MM.1S (cell line): Measurements from ENCODE around the gene GLCE.

Experiments used
- DNase-seq: peaks from one replicate; pipeline ENCODE4 v3.0.0-alpha.2; 2015
- H2AFZ ChIP-seq: fragments of 300-600 bp; sonication (generic); 2 replicates; pipeline ENCODE4 v1.6.0; 2016; ENCODE audit warnings: antibody characterized with exemption, low read length
- H3F3A ChIP-seq: fragments of 300-600 bp; sonication (generic); 2 replicates; pipeline ENCODE4 v1.6.1; 2016; ENCODE audit warnings: mild to moderate bottlenecking, antibody characterized with exemption, low read length, moderate library complexity, mixed read lengths; ENCODE audit not compliant: insufficient read depth
- H3K27ac ChIP-seq: fragments of 300-600 bp; sonication (generic); 2 replicates; pipeline ENCODE4 v1.5.1; 2016; ENCODE audit warnings: mild to moderate bottlenecking, low read length
- H3K27me3 ChIP-seq: fragments of 300-600 bp; sonication (generic); replicated peaks from 2 replicates; pipeline ENCODE4 v1.6.0; 2016; ENCODE audit warnings: low read length; ENCODE audit not compliant: insufficient read depth
- H3K36me3 ChIP-seq: fragments of 300-600 bp; sonication (generic); replicated peaks from 2 replicates; pipeline ENCODE4 v1.6.1; 2016; ENCODE audit warnings: mild to moderate bottlenecking, low read length, mixed read lengths; ENCODE audit not compliant: insufficient read depth
- H3K4me1 ChIP-seq: fragments of 300-600 bp; sonication (generic); 2 replicates; pipeline ENCODE4 v1.6.1; 2016; ENCODE audit warnings: low read length, mixed read lengths
- H3K4me2 ChIP-seq: fragments of 300-600 bp; sonication (generic); 2 replicates; pipeline ENCODE4 v1.6.0; 2016; ENCODE audit warnings: low read depth, low read length
- H3K4me3 ChIP-seq: fragments of 300-600 bp; sonication (generic); 2 replicates; pipeline ENCODE4 v1.5.1; 2016; ENCODE audit warnings: low read length, mixed read lengths
- H3K79me2 ChIP-seq: fragments of 300-600 bp; sonication (generic); 2 replicates; pipeline ENCODE4 v1.6.1; 2016; ENCODE audit warnings: mixed run types, low read length, mixed read lengths
- H3K9ac ChIP-seq: fragments of 300-600 bp; sonication (generic); 2 replicates; pipeline ENCODE4 v1.6.1; 2016; ENCODE audit warnings: low read length, mixed read lengths
- H3K9me2 ChIP-seq: fragments of 300-600 bp; sonication (generic); replicated peaks from 2 replicates; pipeline ENCODE4 v1.6.1; 2016; ENCODE audit warnings: mild to moderate bottlenecking, low read length, mixed read lengths; ENCODE audit not compliant: insufficient read depth
- H3K9me3 ChIP-seq: fragments of 300-600 bp; sonication (generic); replicated peaks from 2 replicates; pipeline ENCODE4 v1.6.1; 2016; ENCODE audit warnings: mild to moderate bottlenecking, low read length, mixed read lengths; ENCODE audit not compliant: insufficient read depth
- H4K20me1 ChIP-seq: fragments of 300-600 bp; sonication (generic); 2 replicates; pipeline ENCODE4 v1.6.1; 2016; ENCODE audit warnings: mild to moderate bottlenecking, low read length, moderate library complexity, mixed read lengths; ENCODE audit not compliant: insufficient read depth
- CTCF ChIP-seq: fragments of 300-600 bp; sonication (generic); IDR thresholded peaks from 2 replicates; pipeline ENCODE4 v1.5.1; 2016; ENCODE audit warnings: antibody characterized with exemption, low read length, mixed read lengths
- EZH2 ChIP-seq: fragments of 300-600 bp; sonication (generic); optimal IDR thresholded peaks from 2 replicates; pipeline ENCODE3; 2017; ENCODE audit warnings: low read depth, mild to moderate bottlenecking, antibody characterized with exemption, low read length, mixed read lengths
- EZH2phosphoT487 ChIP-seq: fragments of 300-600 bp; sonication (generic); IDR thresholded peaks from 2 replicates; pipeline ENCODE4 v1.6.1; 2018; ENCODE audit warnings: antibody characterized with exemption, low read length

Gene GLCE

DNA sequence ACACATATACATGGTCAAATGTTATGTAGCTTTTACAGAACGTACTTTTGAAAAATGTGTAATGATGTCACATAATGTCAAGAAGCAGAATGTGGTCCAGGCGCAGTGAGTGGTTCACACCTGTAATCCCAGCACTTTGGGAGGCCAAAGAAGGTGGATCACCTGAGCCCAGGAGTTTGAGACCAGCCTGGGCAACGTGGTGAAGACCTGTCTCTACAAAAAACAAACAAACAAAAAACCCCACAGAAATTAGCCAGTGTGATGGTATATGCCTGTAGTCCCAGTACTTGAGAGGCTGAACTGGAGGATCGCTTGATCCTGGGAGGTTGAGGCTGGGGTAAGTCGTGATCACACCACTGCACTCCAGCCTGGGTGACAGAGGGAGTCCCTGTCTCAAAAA, 15.9 kb upstream of the GLCE start:
- Histone ChIP-seq H3K4me1 (no peaks in the 10 kb centered on the region), H3K4me2 (no peak overlapping the region), H3K27ac (no peak overlapping the region), H3K79me2 (no peaks in the 10 kb centered on the region), H3K9ac (no peak overlapping the region), H3F3A (no peaks in the 10 kb centered on the region), H4K20me1 (no peaks in the 10 kb centered on the region), H3K9me2 (no peaks in the 10 kb centered on the region), H3K9me3 (no peaks in the 10 kb centered on the region), H3K36me3 (no peaks in the 10 kb centered on the region), H3K27me3 (no peaks in the 10 kb centered on the region), H2AFZ (0 out of 2 replicates have a peak overlapping the region, but pooled peaks have one; percentile 16), H3K4me3 (no peak overlapping the region)
- no peak for DNase-seq
- TF ChIP-seq CTCF (no peak), EZH2 (no peak), EZH2phosphoT487 (no peak)

- no peak overlapping the region for H2AFZ ChIP-seq
- H3K9ac ChIP-seq: no peak overlapping the region
- no peak overlapping the region for H3K4me3 ChIP-seq
- no peaks in the 10 kb centered on the region for H4K20me1 ChIP-seq
- no peaks in the 10 kb centered on the region for H3K36me3 ChIP-seq
- no peak for DNase-seq
- no peak overlapping the region for H3K27ac ChIP-seq
- H3K4me1 ChIP-seq: no peaks in the 10 kb centered on the region
- H3K27me3 ChIP-seq: no peaks in the 10 kb centered on the region
- H3F3A ChIP-seq: no peaks in the 10 kb centered on the region
- H3K9me2 ChIP-seq: no peaks in the 10 kb centered on the region
- H3K79me2 ChIP-seq: no peaks in the 10 kb centered on the region
- H3K4me2 ChIP-seq: no peak overlapping the region
- no peak for TF ChIP-seq EZH2
- no peak for TF ChIP-seq CTCF
- TF ChIP-seq EZH2phosphoT487: no peak
- no peaks in the 10 kb centered on the region for H3K9me3 ChIP-seq
Observed at GRCh38 chr15:69145149-69145693, 15.2 kb upstream of the GLCE start.

DNA sequence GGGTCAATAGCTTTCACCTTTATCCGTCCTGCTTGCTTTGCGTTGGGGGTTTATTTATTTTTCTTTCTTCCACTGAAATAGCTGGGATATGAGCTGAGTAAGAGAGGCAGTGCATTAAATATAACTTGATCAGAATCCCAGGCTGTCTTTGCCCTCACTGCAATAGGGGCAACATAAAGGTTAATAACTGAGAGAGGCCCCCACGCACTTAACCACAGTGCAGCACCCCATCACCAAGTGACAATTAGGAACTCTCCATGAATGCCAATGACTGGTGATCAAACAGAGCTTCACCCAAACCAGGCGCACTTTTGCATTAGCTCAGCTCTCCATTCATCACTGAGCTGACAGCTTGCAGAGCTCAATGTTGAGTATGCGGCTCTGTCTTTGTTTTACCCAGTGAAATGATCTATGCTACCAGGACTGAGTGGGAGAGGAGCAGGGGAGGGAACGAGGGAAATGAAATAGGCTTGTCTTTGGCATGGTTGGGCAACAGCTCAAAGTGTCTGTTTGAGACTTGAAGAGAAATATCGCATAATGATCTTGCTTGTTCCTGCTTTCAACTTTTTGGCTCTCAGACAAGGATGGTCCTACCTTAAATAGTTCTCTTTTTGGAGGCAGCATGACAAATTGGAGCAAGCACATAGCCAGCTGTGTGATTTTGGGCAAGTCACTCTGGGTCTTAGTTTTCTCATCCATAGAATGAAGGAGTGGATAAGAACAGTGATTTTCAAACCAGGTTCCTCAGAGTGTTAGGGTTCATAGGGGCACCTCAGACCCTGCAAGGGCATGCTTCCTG, 14.5 kb upstream of the GLCE start:
- no peak overlapping the region for H3K4me2 ChIP-seq
- no peaks in the 10 kb centered on the region for H3K9me3 ChIP-seq
- no peaks in the 10 kb centered on the region for H3K79me2 ChIP-seq
- no peak overlapping the region for H3K9ac ChIP-seq
- no peaks in the 10 kb centered on the region for H3K27me3 ChIP-seq
- TF ChIP-seq CTCF: no peak
- TF ChIP-seq EZH2: no peak
- no peak for TF ChIP-seq EZH2phosphoT487
- no peaks in the 10 kb centered on the region for H3F3A ChIP-seq
- no peaks in the 10 kb centered on the region for H3K9me2 ChIP-seq
- H3K4me1 ChIP-seq: no peaks in the 10 kb centered on the region
- H2AFZ ChIP-seq: no peak overlapping the region
- H4K20me1 ChIP-seq: no peaks in the 10 kb centered on the region
- no peak for DNase-seq
- H3K27ac ChIP-seq: no peak overlapping the region
- no peaks in the 10 kb centered on the region for H3K36me3 ChIP-seq
- H3K4me3 ChIP-seq: no peak overlapping the region
